Measurements from ENCODE around the gene PDE1C.

PDE1C gene

DNA sequence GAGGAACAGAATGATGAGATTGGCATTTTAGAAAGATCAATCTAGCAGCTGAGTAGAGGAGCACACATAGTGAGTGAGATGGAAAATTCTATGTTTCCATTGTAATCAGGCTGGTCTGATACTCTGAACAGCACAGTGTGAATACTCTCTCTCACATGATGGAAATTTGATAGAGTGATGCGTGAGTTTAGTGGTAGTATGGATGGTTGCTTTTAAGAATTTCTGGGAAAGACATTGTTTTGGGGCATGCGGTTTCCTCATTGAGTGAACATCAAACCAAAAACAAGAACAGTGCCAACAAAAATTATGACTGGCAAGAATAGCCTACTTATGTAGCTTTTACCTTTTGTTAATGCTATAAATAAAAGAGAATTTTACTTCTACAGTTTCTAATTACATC is 183.2 kb downstream of the PDE1C start:
- no peak overlapping the region for H3K27ac ChIP-seq (ENCODE audit: poor library complexity, severe bottlenecking)
- H3K27me3 ChIP-seq (ENCODE audit: insufficient read depth, poor library complexity, severe bottlenecking): no peaks in the 10 kb centered on the region
- ATAC-seq (ENCODE audit: low read depth): no peak
- H3K4me1 ChIP-seq (ENCODE audit: insufficient read depth, poor library complexity, severe bottlenecking): peaks cover 20% of the 10 kb centered on the region
- H3K36me3 ChIP-seq (ENCODE audit: low read depth): no peaks in the 10 kb centered on the region
- DNase-seq (ENCODE audit: low spot score): no peak
- H3K9me3 ChIP-seq (ENCODE audit: severe bottlenecking): no peaks in the 10 kb centered on the region
- no peak overlapping the region for H3K4me3 ChIP-seq (ENCODE audit: severe bottlenecking)
- TF ChIP-seq, protein P1, sequence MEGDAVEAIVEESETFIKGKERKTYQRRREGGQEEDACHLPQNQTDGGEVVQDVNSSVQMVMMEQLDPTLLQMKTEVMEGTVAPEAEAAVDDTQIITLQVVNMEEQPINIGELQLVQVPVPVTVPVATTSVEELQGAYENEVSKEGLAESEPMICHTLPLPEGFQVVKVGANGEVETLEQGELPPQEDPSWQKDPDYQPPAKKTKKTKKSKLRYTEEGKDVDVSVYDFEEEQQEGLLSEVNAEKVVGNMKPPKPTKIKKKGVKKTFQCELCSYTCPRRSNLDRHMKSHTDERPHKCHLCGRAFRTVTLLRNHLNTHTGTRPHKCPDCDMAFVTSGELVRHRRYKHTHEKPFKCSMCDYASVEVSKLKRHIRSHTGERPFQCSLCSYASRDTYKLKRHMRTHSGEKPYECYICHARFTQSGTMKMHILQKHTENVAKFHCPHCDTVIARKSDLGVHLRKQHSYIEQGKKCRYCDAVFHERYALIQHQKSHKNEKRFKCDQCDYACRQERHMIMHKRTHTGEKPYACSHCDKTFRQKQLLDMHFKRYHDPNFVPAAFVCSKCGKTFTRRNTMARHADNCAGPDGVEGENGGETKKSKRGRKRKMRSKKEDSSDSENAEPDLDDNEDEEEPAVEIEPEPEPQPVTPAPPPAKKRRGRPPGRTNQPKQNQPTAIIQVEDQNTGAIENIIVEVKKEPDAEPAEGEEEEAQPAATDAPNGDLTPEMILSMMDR (IDR thresholded peaks at IDR 0.05; ENCODE audit: poor library complexity, severe bottlenecking): no peak

DNA sequence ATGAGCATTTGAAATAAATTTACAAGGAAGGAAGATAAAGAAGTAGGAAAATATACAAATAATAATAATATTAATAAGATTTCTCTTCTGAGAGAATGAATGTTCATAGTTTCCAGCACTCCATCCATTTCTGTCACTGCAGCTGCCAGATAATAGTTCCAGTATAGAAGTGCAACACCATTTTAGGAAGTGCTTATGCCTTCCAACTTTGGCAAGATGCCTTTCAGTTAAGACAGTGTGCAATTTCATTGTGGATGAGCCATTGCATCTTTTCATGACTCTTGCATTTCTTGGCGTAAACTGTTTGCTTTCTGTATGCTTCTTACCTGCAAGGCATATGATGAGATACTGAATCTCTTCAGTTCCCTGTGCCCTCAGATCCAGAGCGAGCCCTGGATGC is 185.0 kb downstream of the PDE1C start:
- no peaks in the 10 kb centered on the region for H3K9me3 ChIP-seq (ENCODE audit: severe bottlenecking)
- H3K4me3 ChIP-seq (ENCODE audit: severe bottlenecking): no peak overlapping the region
- H3K27me3 ChIP-seq (ENCODE audit: insufficient read depth, poor library complexity, severe bottlenecking): no peaks in the 10 kb centered on the region
- no peaks in the 10 kb centered on the region for H3K36me3 ChIP-seq (ENCODE audit: low read depth)
- TF ChIP-seq, protein P1 (IDR thresholded peaks at IDR 0.05; ENCODE audit: poor library complexity, severe bottlenecking): no peak
- H3K4me1 ChIP-seq (ENCODE audit: insufficient read depth, poor library complexity, severe bottlenecking): peaks cover 16% of the 10 kb centered on the region
- no peak for ATAC-seq (ENCODE audit: low read depth)
- no peak for DNase-seq (ENCODE audit: low spot score)
- no peak overlapping the region for H3K27ac ChIP-seq (ENCODE audit: poor library complexity, severe bottlenecking)

DNA sequence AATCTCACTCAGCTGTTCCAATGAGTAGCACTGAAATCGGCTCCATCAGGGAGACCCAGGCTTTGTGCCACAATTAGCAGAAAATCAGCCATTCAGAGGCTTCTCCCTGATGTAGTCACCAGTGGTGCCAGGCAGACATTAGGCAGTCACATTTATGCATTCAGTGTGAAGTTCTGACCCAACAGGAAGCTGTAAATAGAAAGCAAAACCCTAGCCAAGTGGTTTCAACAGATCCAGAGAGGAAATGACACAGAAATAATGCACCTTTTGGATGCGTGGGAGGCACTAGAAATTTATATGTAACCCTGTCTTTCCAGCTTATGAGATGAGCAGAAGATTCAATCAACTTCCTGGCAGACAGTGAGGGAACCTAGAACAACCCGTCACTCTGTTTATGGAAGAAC is 186.4 kb downstream of the PDE1C start:
- Histone ChIP-seq H3K36me3 (ENCODE audit: low read depth) (no peaks in the 10 kb centered on the region), H3K4me3 (ENCODE audit: severe bottlenecking) (no peak overlapping the region), H3K27ac (ENCODE audit: poor library complexity, severe bottlenecking) (peak overlapping the region; percentile 53), H3K9me3 (ENCODE audit: severe bottlenecking) (no peaks in the 10 kb centered on the region), H3K27me3 (ENCODE audit: insufficient read depth, poor library complexity, severe bottlenecking) (no peaks in the 10 kb centered on the region), H3K4me1 (ENCODE audit: insufficient read depth, poor library complexity, severe bottlenecking) (peaks cover 14% of the 10 kb centered on the region)
- ATAC-seq (ENCODE audit: low read depth): peak; percentile 91
- TF ChIP-seq, protein P1 (IDR thresholded peaks at IDR 0.05; ENCODE audit: poor library complexity, severe bottlenecking): no peak
- DNase-seq (ENCODE audit: low spot score): no peak

DNA sequence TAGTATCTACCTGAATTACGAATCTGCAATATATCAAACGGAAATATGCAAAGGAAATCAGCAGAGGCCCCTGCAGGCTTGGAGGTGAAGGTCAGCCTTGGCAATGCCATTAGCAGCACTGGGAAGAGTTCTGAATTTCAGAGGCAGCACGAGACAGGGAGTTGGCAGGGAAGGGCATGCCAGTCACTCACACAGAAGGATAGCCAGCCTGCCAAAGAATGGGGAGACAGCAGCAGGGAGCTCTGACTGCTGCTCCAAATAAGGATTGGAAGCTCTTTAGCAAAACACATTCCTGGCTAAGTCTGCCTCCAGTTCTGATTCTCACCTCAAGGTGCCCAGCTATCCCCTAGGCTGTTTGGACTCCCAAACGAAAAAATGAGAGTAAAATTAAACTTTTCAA is 188.0 kb downstream of the PDE1C start:
- no peaks in the 10 kb centered on the region for H3K9me3 ChIP-seq (ENCODE audit: severe bottlenecking)
- TF ChIP-seq, protein P1 (IDR thresholded peaks at IDR 0.05; ENCODE audit: poor library complexity, severe bottlenecking): no peak
- H3K4me1 ChIP-seq (ENCODE audit: insufficient read depth, poor library complexity, severe bottlenecking): peaks cover 14% of the 10 kb centered on the region
- no peaks in the 10 kb centered on the region for H3K27me3 ChIP-seq (ENCODE audit: insufficient read depth, poor library complexity, severe bottlenecking)
- no peak overlapping the region for H3K4me3 ChIP-seq (ENCODE audit: severe bottlenecking)
- H3K27ac ChIP-seq (ENCODE audit: poor library complexity, severe bottlenecking): no peak overlapping the region
- ATAC-seq (ENCODE audit: low read depth): no peak
- no peaks in the 10 kb centered on the region for H3K36me3 ChIP-seq (ENCODE audit: low read depth)
- no peak for DNase-seq (ENCODE audit: low spot score)

DNA sequence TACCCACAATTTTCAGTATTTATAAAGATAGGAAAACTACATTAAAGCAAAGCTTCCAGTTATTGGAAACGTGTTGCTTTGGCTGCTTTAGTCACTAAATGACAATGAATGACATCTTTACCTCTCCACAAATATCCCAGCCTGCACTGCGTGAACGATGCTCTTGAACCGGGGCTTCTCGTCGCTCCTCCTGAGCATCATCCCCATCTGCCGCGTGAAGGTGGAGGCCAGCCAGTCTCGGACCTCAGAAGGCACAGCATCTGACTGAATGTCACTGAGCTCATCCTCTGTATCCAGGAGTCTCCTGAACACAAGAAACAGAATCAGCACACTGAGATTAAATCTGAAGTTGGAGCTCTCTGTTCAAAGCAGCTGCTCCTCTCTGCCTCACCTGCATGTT is 191.3 kb downstream of the PDE1C start:
- no peaks in the 10 kb centered on the region for H3K9me3 ChIP-seq (ENCODE audit: severe bottlenecking)
- TF ChIP-seq, protein P1 (IDR thresholded peaks at IDR 0.05; ENCODE audit: poor library complexity, severe bottlenecking): no peak

More for the DNA sequence above, 191.3 kb downstream of the PDE1C start:
- no peak overlapping the region for H3K27ac ChIP-seq (ENCODE audit: poor library complexity, severe bottlenecking)
- H3K36me3 ChIP-seq (ENCODE audit: low read depth): no peaks in the 10 kb centered on the region
- ATAC-seq (ENCODE audit: low read depth) (no peak), DNase-seq (ENCODE audit: low spot score) (no peak)
- H3K27me3 ChIP-seq (ENCODE audit: insufficient read depth, poor library complexity, severe bottlenecking): no peaks in the 10 kb centered on the region
- H3K4me1 ChIP-seq (ENCODE audit: insufficient read depth, poor library complexity, severe bottlenecking): peaks cover 12% of the 10 kb centered on the region
- no peak overlapping the region for H3K4me3 ChIP-seq (ENCODE audit: severe bottlenecking)

All from RWPE2 (cell line).